ENCODE data around the gene CERK. TPM values are rescaled to one million over a fixed set of nuclear protein-coding genes. Genes with fewer than 3 reads are reported as not detected.

Gene CERK
- polyA plus RNA-seq, 1 of the 3 experiments (the other 2 are of a cell fraction): 32.6 TPM

DNA sequence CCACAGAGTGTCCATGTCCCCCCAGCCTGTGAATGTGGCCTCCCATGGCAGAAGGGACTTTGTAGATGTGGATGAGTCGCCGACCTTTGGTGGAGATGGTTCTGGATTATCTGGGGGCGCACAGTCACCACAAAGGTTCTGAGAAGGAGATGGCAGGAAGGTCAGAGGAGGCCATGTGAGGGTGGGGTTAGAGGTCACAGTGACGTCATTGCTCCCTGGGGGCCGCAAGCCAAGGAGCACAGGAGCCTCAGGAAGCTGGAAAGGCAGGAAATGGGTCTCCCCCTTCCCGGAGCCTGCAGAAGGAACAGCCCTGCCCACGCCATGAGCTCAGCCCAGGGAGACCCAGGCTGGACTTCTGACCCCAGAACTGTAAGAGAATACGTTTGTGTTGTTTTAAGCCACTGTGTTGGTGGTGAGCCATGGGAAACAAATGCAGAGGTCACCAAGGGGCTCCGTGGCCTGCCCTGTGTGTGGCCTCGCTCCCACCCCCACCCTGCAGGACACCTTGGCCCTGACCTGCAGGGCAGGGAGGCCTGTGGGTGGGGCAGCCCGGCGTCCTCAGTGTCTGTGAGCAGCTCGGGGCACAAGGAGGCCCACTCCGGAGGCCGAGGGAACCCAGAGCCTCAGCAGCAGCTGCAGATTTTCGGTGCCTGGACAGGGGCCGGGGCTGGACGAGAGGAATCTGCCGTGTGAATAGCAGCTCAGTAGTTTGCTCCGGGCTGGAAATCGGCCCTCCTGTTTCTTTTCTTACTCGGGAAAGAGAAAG is 85.8 kb downstream of the CERK start:
- no peaks in the 10 kb centered on the region for H3F3A ChIP-seq (replicated peaks; ENCODE audit: insufficient read depth)
- POLR2A ChIA-PET: no interaction called here
- no peaks in the 10 kb centered on the region for H3K36me3 ChIP-seq (replicated peaks in 1 of 2; ENCODE audit: control insufficient read depth in 1 of 2, insufficient read depth in 2 of 2, low read length in 1 of 2)
- DNase-seq: no peak
- H2AFZ ChIP-seq (ENCODE audit: low read depth): no peak overlapping the region
- no peak overlapping the region for H3K4me3 ChIP-seq (ENCODE audit: low read depth in 2 of 2, low read length in 1 of 2)
- no peak overlapping the region for H3K27ac ChIP-seq (ENCODE audit: low read depth in 2 of 2, low read length in 1 of 2)
- no peak for TF ChIP-seq MXI1 (IDR thresholded peaks at IDR 0.05; ENCODE audit: low read depth, low read length)
- no peaks in the 10 kb centered on the region for H3K9me2 ChIP-seq
- H3K9me3 ChIP-seq: no peaks in the 10 kb centered on the region
- H3K27me3 ChIP-seq (ENCODE audit: insufficient read depth): no peaks in the 10 kb centered on the region
- H3K9ac ChIP-seq: no peak overlapping the region
- no peaks in the 10 kb centered on the region for H3K79me2 ChIP-seq (ENCODE audit: insufficient read depth)
- 0 out of 2 replicates have a peak, but pooled peaks cover 3% of the 10 kb centered on the region for H4K20me1 ChIP-seq (ENCODE audit: insufficient read depth)
- H3K4me1 ChIP-seq (ENCODE audit: control insufficient read depth in 1 of 2, insufficient read depth in 2 of 2, low read depth in 1 of 2, low read length in 1 of 2): peaks cover 0 to 27% of the 10 kb centered on the region in 2 experiments; a peak in 1 of 4 replicates
- 83% methylated on average over 12 of the region's 22 CpGs for WGBS (ENCODE audit: low lambda C conversion rate)
- CTCF ChIA-PET: interaction anchor here (0.8 to 1.8 kb wide), 3 partner anchors 84 to 93 kb away, joined by 3 to 12 read pairs (median 4); no protein-coding TSS in a partner anchor
- no peak overlapping the region for H3K4me2 ChIP-seq

DNA sequence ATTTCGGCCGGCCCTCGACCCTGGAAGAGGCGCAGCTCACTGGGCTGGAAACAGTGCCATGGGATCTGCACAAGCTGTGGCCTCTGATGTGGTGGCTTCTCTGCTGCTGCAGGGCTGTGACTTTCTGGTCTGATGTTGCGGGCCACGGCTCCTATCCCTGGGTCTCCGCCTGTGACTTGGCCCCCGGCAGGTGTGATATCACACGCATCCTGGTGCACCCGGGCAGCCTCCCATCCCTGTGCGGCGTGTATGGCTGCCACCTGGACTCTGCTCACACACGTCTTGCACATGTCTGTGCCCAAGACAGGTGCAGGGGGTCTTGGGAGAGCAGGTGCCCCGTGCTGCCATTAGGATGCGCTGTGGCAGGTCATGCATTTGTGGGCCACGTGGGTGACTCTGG is 86.7 kb downstream of the CERK start:
- WGBS (ENCODE audit: low lambda C conversion rate): no CpG with 5 or more reads among the region's 16 CpGs
- no peaks in the 10 kb centered on the region for H3K27me3 ChIP-seq (ENCODE audit: insufficient read depth)
- H3K79me2 ChIP-seq (ENCODE audit: insufficient read depth): no peaks in the 10 kb centered on the region
- no peak overlapping the region for H3K9ac ChIP-seq
- H3K4me3 ChIP-seq (ENCODE audit: low read depth in 2 of 2, low read length in 1 of 2): no peak overlapping the region
- no peak overlapping the region for H3K4me2 ChIP-seq
- no peak overlapping the region for H2AFZ ChIP-seq (ENCODE audit: low read depth)
- no peak overlapping the region for H3K27ac ChIP-seq (ENCODE audit: low read depth in 2 of 2, low read length in 1 of 2)
- DNase-seq: no peak
- H3K36me3 ChIP-seq (replicated peaks in 1 of 2; ENCODE audit: control insufficient read depth in 1 of 2, insufficient read depth in 2 of 2, low read length in 1 of 2): no peaks in the 10 kb centered on the region
- TF ChIP-seq MXI1 (IDR thresholded peaks at IDR 0.05; ENCODE audit: low read depth, low read length) (no peak), RFX5 (IDR thresholded peaks at IDR 0.05; ENCODE audit: low read length) (no peak), ELF1 (IDR thresholded peaks at IDR 0.05) (no peak), USF2 (IDR thresholded peaks at IDR 0.05; ENCODE audit: borderline replicate concordance, low read depth, low read length) (no peak), NRF1 (IDR thresholded peaks at IDR 0.05; ENCODE audit: low read depth, low read length) (no peak)
- H3K4me1 ChIP-seq (ENCODE audit: control insufficient read depth in 1 of 2, insufficient read depth in 2 of 2, low read depth in 1 of 2, low read length in 1 of 2): peaks cover 0 to 32% of the 10 kb centered on the region in 2 experiments; a peak in 1 of 4 replicates
- ChIA-PET CTCF (interaction anchor here (1.2 kb wide), 1 partner anchor 88 kb away, joined by 3 read pairs; no protein-coding TSS in a partner anchor), POLR2A (no interaction called here)
- no peaks in the 10 kb centered on the region for H3K9me2 ChIP-seq
- H3F3A ChIP-seq (replicated peaks; ENCODE audit: insufficient read depth): no peaks in the 10 kb centered on the region
- H3K9me3 ChIP-seq: no peaks in the 10 kb centered on the region
- 0 out of 2 replicates have a peak, but pooled peaks cover 3% of the 10 kb centered on the region for H4K20me1 ChIP-seq (ENCODE audit: insufficient read depth)

DNA sequence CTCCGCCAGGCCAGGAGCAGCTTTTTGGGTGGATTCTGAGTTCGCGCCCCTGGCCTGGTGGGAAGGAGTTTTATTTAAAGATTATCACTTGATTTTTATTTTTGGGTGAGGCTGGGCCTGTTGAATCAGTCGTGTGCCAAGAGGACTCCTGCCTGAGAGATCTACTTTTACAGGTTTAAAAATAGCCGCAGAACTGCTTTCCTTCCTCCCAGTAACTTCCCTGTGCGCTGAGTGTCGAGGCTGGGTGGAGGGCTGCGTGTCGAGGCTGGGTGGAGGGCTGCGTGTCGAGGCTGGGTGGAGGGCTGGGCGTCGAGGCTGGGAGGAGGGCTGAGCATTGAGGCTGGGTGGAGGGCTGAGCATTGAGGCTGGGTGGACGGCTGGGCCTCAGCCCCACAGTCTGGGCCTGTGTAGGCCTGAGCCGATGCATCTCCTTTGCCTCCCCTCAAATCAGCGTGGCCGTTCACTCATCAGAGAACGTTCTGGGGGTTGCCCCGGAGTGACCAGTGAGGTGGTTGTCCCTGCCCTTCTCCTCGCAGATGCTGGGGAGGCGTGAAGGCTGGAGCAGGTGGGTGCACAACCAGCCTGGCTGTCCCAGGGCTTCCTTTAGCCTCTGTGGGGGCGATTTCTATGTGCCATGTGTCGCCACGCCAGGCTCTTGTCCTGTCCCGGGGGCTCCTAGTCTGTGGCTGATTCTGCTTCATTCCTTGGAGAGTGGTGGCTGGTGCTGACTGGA is 87.8 kb downstream of the CERK start:
- CTCF ChIA-PET: interaction anchor here (1.1 to 1.6 kb wide), 3 partner anchors 10 to 87 kb away, joined by 3 to 6 read pairs (median 5); no protein-coding TSS in a partner anchor
- H2AFZ ChIP-seq (ENCODE audit: low read depth): no peak overlapping the region
- DNase-seq: no peak
- no peaks in the 10 kb centered on the region for H3K9me2 ChIP-seq
- H4K20me1 ChIP-seq (ENCODE audit: insufficient read depth): 0 out of 2 replicates have a peak, but pooled peaks cover 3% of the 10 kb centered on the region
- peak overlapping the region in 1 of 2 experiments; percentile 45; a peak in 1 of 4 replicates for H3K27ac ChIP-seq (ENCODE audit: low read depth in 2 of 2, low read length in 1 of 2)
- H3K4me3 ChIP-seq (ENCODE audit: low read depth in 2 of 2, low read length in 1 of 2): no peak overlapping the region
- H3K36me3 ChIP-seq (replicated peaks in 1 of 2; ENCODE audit: control insufficient read depth in 1 of 2, insufficient read depth in 2 of 2, low read length in 1 of 2): no peaks in the 10 kb centered on the region
- no peaks in the 10 kb centered on the region for H3K79me2 ChIP-seq (ENCODE audit: insufficient read depth)
- POLR2A ChIA-PET: no interaction called here
- no peak overlapping the region for H3K4me2 ChIP-seq
- H3K9me3 ChIP-seq: no peaks in the 10 kb centered on the region
- H3F3A ChIP-seq (replicated peaks; ENCODE audit: insufficient read depth): no peaks in the 10 kb centered on the region
- 88% methylated on average over 15 of the region's 25 CpGs for WGBS (ENCODE audit: low lambda C conversion rate)
- H3K27me3 ChIP-seq (ENCODE audit: insufficient read depth): no peaks in the 10 kb centered on the region
- no peak overlapping the region for H3K9ac ChIP-seq
- H3K4me1 ChIP-seq (ENCODE audit: control insufficient read depth in 1 of 2, insufficient read depth in 2 of 2, low read depth in 1 of 2, low read length in 1 of 2): peaks cover 0 to 40% of the 10 kb centered on the region in 2 experiments; a peak in 1 of 4 replicates
- no peak for TF ChIP-seq FOXM1 (IDR thresholded peaks at IDR 0.05; ENCODE audit: low read depth)
- TF ChIP-seq SMC3 (IDR thresholded peaks at IDR 0.05; ENCODE audit: low read depth, low read length): no peak
- TF ChIP-seq RAD21 (IDR thresholded peaks at IDR 0.05; ENCODE audit: low read length): no peak
- no peak for TF ChIP-seq GABPA (IDR thresholded peaks at IDR 0.05; ENCODE audit: low read depth)
- TF ChIP-seq RXRA (IDR thresholded peaks at IDR 0.05; ENCODE audit: borderline replicate concordance, low read depth): no peak
- TF ChIP-seq PBX3 (IDR thresholded peaks at IDR 0.05): no peak
- no peak for TF ChIP-seq NRF1 (IDR thresholded peaks at IDR 0.05; ENCODE audit: low read depth, low read length)
- TF ChIP-seq RFX5 (IDR thresholded peaks at IDR 0.05; ENCODE audit: low read length): no peak
- no peak for TF ChIP-seq NFIC (IDR thresholded peaks at IDR 0.05; ENCODE audit: borderline replicate concordance)
- no peak for TF ChIP-seq EZH2phosphoT487 (IDR thresholded peaks at IDR 0.05; ENCODE audit: borderline replicate concordance, low read depth)
- TF ChIP-seq, protein P1, sequence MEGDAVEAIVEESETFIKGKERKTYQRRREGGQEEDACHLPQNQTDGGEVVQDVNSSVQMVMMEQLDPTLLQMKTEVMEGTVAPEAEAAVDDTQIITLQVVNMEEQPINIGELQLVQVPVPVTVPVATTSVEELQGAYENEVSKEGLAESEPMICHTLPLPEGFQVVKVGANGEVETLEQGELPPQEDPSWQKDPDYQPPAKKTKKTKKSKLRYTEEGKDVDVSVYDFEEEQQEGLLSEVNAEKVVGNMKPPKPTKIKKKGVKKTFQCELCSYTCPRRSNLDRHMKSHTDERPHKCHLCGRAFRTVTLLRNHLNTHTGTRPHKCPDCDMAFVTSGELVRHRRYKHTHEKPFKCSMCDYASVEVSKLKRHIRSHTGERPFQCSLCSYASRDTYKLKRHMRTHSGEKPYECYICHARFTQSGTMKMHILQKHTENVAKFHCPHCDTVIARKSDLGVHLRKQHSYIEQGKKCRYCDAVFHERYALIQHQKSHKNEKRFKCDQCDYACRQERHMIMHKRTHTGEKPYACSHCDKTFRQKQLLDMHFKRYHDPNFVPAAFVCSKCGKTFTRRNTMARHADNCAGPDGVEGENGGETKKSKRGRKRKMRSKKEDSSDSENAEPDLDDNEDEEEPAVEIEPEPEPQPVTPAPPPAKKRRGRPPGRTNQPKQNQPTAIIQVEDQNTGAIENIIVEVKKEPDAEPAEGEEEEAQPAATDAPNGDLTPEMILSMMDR (IDR thresholded peaks at IDR 0.05): no peak
- TF ChIP-seq FOXJ3 (CRISPR knock-in tag; IDR thresholded peaks at IDR 0.05): no peak
